HepG2 (cell line): ENCODE measurements around the gene ACAN. TPM values are rescaled to one million over a fixed set of nuclear protein-coding genes. Genes with fewer than 3 reads are reported as not detected.
A peak's percentile ranks its signal among the peaks of the same experiment; 100 is the strongest.

Source experiments
- ETV5 ChIP-seq: IDR thresholded peaks from 2 replicates; pipeline ENCODE4 v1.6.1; 2018; ENCODE audit warnings: missing biosample characterization, missing genetic modification reagents, inconsistent platforms, borderline replicate concordance
- FOXP4 ChIP-seq: sonication (generic); formaldehyde crosslinking; IDR thresholded peaks from 2 replicates; pipeline ENCODE4 v1.4.0; 2020; ENCODE audit warnings: missing genetic modification reagents
- MEF2D ChIP-seq: sonication (generic); formaldehyde crosslinking; IDR thresholded peaks from 2 replicates; pipeline ENCODE4 v1.5.1; 2020; ENCODE audit warnings: mild to moderate bottlenecking, missing genetic modification reagents
- PHF21A ChIP-seq: sonication (generic); formaldehyde crosslinking; IDR thresholded peaks from 2 replicates; pipeline ENCODE4 v1.5.0; 2020; ENCODE audit warnings: mild to moderate bottlenecking, missing genetic modification reagents
- RAD21 ChIP-seq: fragments of 450-650 bp; formaldehyde crosslinking; IDR thresholded peaks from 2 replicates; pipeline ENCODE4 v1.5.0; 2020; ENCODE audit warnings: mild to moderate bottlenecking
- REPIN1 ChIP-seq: sonication (generic); formaldehyde crosslinking; IDR thresholded peaks from 2 replicates; pipeline ENCODE4 v1.8.0; 2022; ENCODE audit warnings: missing genetic modification reagents, low read depth, mild to moderate bottlenecking, borderline replicate concordance
- RFX3 ChIP-seq: IDR thresholded peaks from 2 replicates; pipeline ENCODE4 v1.6.1; 2016; ENCODE audit warnings: missing biosample characterization, missing genetic modification reagents
- SAP130 ChIP-seq: IDR thresholded peaks from 2 replicates; pipeline ENCODE4 v1.6.1; 2016; ENCODE audit warnings: low read depth
- STAG1 ChIP-seq: sonication (generic); formaldehyde crosslinking; IDR thresholded peaks from 2 replicates; pipeline ENCODE4 v1.4.0; 2020; ENCODE audit warnings: missing genetic modification reagents
- TARDBP ChIP-seq: sonication (generic); formaldehyde crosslinking; IDR thresholded peaks from 2 replicates; pipeline ENCODE4 v1.8.0; 2022; ENCODE audit warnings: mild to moderate bottlenecking, missing genetic modification reagents
- XRCC5 ChIP-seq: fragments of 200-400 bp; formaldehyde crosslinking; optimal IDR thresholded peaks from 2 replicates; pipeline ENCODE3; 2017; ENCODE audit warnings: mild to moderate bottlenecking, low read length
- ZBTB1 ChIP-seq: sonication (generic); formaldehyde crosslinking; IDR thresholded peaks from 2 replicates; pipeline ENCODE4 v1.4.0; 2020; ENCODE audit warnings: missing genetic modification reagents, borderline replicate concordance
- ZNF235 ChIP-seq: sonication (generic); formaldehyde crosslinking; IDR thresholded peaks from 2 replicates; pipeline ENCODE4 v1.8.1; 2023; ENCODE audit warnings: mild to moderate bottlenecking, missing genetic modification reagents, borderline replicate concordance
- ZNF331 ChIP-seq: sonication (generic); formaldehyde crosslinking; IDR thresholded peaks from 2 replicates; pipeline ENCODE4 v1.4.0; 2020; ENCODE audit warnings: missing genetic modification reagents
- ZNF451 ChIP-seq: sonication (generic); formaldehyde crosslinking; IDR thresholded peaks from 2 replicates; pipeline ENCODE4 v1.5.0; 2020; ENCODE audit warnings: mild to moderate bottlenecking, missing genetic modification reagents
- ZNF564 ChIP-seq: sonication (generic); formaldehyde crosslinking; IDR thresholded peaks from 2 replicates; pipeline ENCODE4 v1.8.1; 2023; ENCODE audit warnings: mild to moderate bottlenecking, missing genetic modification reagents
- polyA plus RNA-seq, 8 experiments: library from polyadenylated mRNA; depleted of rRNA in 3 of 8; stranded (reverse) in 7 of 8; unstranded in 1 of 8; fragments of >200 nt; fragmentation: Illumina TruSeq in 4 of 8; extraction: Trizol in 4 of 8; gene quantifications; 2 replicates each; pipeline versions ENCODE4 v1.2.1 to v1.2.3, GENCODE V29; 2011 to 2016; ENCODE audit warnings: low read depth in 4 of 8, missing spikeins in 1 of 8, mixed read lengths in 1 of 8; ENCODE audit not compliant: insufficient read depth in 1 of 8
- total RNA-seq, 5 experiments: library from RNA; depleted of rRNA; stranded (reverse); fragments of >200 nt; fragmentation: Illumina TruSeq; extraction: Trizol; gene quantifications; 2 replicates each; pipeline ENCODE4 v1.2.3, GENCODE V29; 2016; ENCODE audit warnings: low read depth in 1 of 5
- TF ChIP-seq, protein P1 (sequence below): sonication (generic); formaldehyde crosslinking; IDR thresholded peaks from 2 replicates; pipeline ENCODE4 v1.4.0; 2020; ENCODE audit warnings: missing genetic modification reagents, borderline replicate concordance

The ACAN gene
- total and polyA plus RNA-seq, 2 of the 13 experiments (the other 11 are each of a cell fraction or from before 2014, with no cell fraction given) = not detected

- TF ChIP-seq STAG1 (CRISPR knock-in tag) (peak; percentile 91), PHF21A (CRISPR knock-in tag) (peak; percentile 29; the same call in 1 of the 2 replicates), ZNF564 (CRISPR knock-in tag) (no peak), ZNF451 (CRISPR knock-in tag) (0 out of 2 replicates have a peak, but pooled peaks have one; percentile 40), XRCC5 (peak; percentile 74), FOXP4 (CRISPR knock-in tag) (peak; percentile 20; the same call in 1 of the 2 replicates), ZNF235 (no peak), MEF2D (no peak), SAP130 (0 out of 2 replicates have a peak, but pooled peaks have one; percentile 13), ZNF331 (peak; percentile 57; the same call in 1 of the 2 replicates), ZBTB1 (no peak), REPIN1 (CRISPR knock-in tag) (peak; percentile 38; the same call in 1 of the 2 replicates), ETV5 (CRISPR knock-in tag) (peak; percentile 47; the same call in 1 of the 2 replicates), RFX3 (no peak), RAD21 (CRISPR knock-in tag) (peak; percentile 81), TARDBP (CRISPR knock-in tag) (0 out of 2 replicates have a peak, but pooled peaks have one; percentile 39)
- TF ChIP-seq, protein P1, sequence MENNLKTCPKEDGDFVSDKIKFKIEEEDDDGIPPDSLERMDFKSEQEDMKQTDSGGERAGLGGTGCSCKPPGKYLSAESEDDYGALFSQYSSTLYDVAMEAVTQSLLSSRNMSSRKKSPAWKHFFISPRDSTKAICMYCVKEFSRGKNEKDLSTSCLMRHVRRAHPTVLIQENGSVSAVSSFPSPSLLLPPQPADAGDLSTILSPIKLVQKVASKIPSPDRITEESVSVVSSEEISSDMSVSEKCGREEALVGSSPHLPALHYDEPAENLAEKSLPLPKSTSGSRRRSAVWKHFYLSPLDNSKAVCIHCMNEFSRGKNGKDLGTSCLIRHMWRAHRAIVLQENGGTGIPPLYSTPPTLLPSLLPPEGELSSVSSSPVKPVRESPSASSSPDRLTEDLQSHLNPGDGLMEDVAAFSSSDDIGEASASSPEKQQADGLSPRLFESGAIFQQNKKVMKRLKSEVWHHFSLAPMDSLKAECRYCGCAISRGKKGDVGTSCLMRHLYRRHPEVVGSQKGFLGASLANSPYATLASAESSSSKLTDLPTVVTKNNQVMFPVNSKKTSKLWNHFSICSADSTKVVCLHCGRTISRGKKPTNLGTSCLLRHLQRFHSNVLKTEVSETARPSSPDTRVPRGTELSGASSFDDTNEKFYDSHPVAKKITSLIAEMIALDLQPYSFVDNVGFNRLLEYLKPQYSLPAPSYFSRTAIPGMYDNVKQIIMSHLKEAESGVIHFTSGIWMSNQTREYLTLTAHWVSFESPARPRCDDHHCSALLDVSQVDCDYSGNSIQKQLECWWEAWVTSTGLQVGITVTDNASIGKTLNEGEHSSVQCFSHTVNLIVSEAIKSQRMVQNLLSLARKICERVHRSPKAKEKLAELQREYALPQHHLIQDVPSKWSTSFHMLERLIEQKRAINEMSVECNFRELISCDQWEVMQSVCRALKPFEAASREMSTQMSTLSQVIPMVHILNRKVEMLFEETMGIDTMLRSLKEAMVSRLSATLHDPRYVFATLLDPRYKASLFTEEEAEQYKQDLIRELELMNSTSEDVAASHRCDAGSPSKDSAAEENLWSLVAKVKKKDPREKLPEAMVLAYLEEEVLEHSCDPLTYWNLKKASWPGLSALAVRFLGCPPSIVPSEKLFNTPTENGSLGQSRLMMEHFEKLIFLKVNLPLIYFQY (CRISPR knock-in tag) = peak; percentile 64; the same call in 1 of the 2 replicates
These were observed 101.5 kb downstream of the ACAN start (continued) for GRCh38 chr15:88904624-88905327.
